ENCODE data around the gene HTN3. TPM values are rescaled to one million over a fixed set of nuclear protein-coding genes. Genes with fewer than 3 reads are reported as not detected.
"Not testable (repeated sequence)": the region's sequence is repeated elsewhere in the genome, so short reads cannot be mapped to it uniquely, and the experiment has no call there.

The HTN3 gene
- total RNA-seq, 2 experiments from 2014 or later, result not detected

- CTCF ChIA-PET, result no interaction called here
- H3K4me1 Mint-ChIP-seq (ENCODE audit: low read depth), result no peaks in the 10 kb centered on the region
- no peaks in the 10 kb centered on the region for H3K27me3 Mint-ChIP-seq
- POLR2A ChIA-PET, result no interaction called here
- ATAC-seq (no peak), DNase-seq (no peak)
- intact Hi-C loops (cut with micrococcal nuclease), result no loop called here
- H3K9me3 Mint-ChIP-seq, result no peaks in the 10 kb centered on the region
- no peak overlapping the region for H3K27ac Mint-ChIP-seq
- H3K4me3 Mint-ChIP-seq, result no peak overlapping the region
- no peak for TF ChIP-seq CTCF (IDR thresholded peaks at IDR 0.05)
- H3K36me3 Mint-ChIP-seq (ENCODE audit: low read depth), result no peaks in the 10 kb centered on the region
These were observed 1.2 kb upstream of the HTN3 start for GRCh38 chr4:70027011-70027410.

- H3K27ac Mint-ChIP-seq; POLR2A ChIA-PET; H3K4me3 Mint-ChIP-seq; H3K4me1 Mint-ChIP-seq (ENCODE audit: low read depth); intact Hi-C loops (cut with micrococcal nuclease); DNase-seq; ATAC-seq; CTCF ChIA-PET; H3K36me3 Mint-ChIP-seq (ENCODE audit: low read depth); H3K27me3 Mint-ChIP-seq: not testable (repeated sequence)
- peaks cover 13% of the 10 kb centered on the region for H3K9me3 Mint-ChIP-seq
These were observed 9.3 kb downstream of the HTN3 start for GRCh38 chr4:70037559-70037958.

- DNase-seq; H3K27me3 Mint-ChIP-seq; POLR2A ChIA-PET; ATAC-seq; H3K4me3 Mint-ChIP-seq; intact Hi-C loops (cut with micrococcal nuclease); H3K36me3 Mint-ChIP-seq (ENCODE audit: low read depth); H3K4me1 Mint-ChIP-seq (ENCODE audit: low read depth); CTCF ChIA-PET; H3K27ac Mint-ChIP-seq: not testable (repeated sequence)
- H3K9me3 Mint-ChIP-seq, result peaks cover 13% of the 10 kb centered on the region
These were observed 11.7 kb downstream of the HTN3 start for GRCh38 chr4:70039928-70040327.

GRCh38 chr4:70041652-70042286 is 13.5 kb downstream of the HTN3 start:
- ChIA-PET CTCF (no interaction called here), POLR2A (no interaction called here)
- Mint-ChIP-seq H3K4me3 (no peak overlapping the region), H3K9me3 (peaks cover 13% of the 10 kb centered on the region), H3K27ac (no peak overlapping the region), H3K4me1 (ENCODE audit: low read depth) (no peaks in the 10 kb centered on the region), H3K36me3 (ENCODE audit: low read depth) (no peaks in the 10 kb centered on the region), H3K27me3 (no peaks in the 10 kb centered on the region)
- intact Hi-C loops (cut with micrococcal nuclease), result no loop called here
- ATAC-seq, result no peak
- TF ChIP-seq CTCF (IDR thresholded peaks at IDR 0.05), result no peak
- no peak for DNase-seq

GRCh38 chr4:70050138-70050537 is 21.9 kb downstream of the HTN3 start, which contains the start of gene HTN1:
HTN1 (plus strand) TSS chr4:70050438; CDS start chr4:70053077, 2,639 bp downstream.
- ATAC-seq; H3K27me3 Mint-ChIP-seq; CTCF ChIA-PET; intact Hi-C loops (cut with micrococcal nuclease); POLR2A ChIA-PET; H3K27ac Mint-ChIP-seq; H3K4me3 Mint-ChIP-seq; H3K36me3 Mint-ChIP-seq (ENCODE audit: low read depth); DNase-seq; H3K9me3 Mint-ChIP-seq; H3K4me1 Mint-ChIP-seq (ENCODE audit: low read depth): not testable (repeated sequence)

DNA sequence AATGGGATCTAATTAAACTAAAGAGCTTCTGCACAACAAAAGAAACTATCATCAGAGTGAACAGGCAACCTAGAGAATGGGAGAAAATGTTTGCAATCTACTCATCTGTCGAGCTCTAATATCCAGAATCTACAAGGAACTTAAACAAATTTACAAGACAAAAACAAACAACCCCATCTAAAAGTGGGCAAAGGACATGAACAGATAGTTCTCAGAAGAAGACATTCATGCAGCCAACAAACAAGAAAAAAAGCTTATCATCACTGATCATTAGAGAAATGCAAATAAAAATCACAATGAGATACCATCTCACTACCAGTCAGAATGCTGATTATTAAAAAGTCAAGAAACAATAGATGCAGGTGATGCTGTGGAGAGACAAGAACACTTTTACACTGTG is 28.3 kb downstream of the HTN3 start:
- intact Hi-C loops (cut with micrococcal nuclease); H3K27ac Mint-ChIP-seq; H3K9me3 Mint-ChIP-seq; CTCF ChIA-PET; H3K36me3 Mint-ChIP-seq (ENCODE audit: low read depth); H3K27me3 Mint-ChIP-seq; H3K4me3 Mint-ChIP-seq; DNase-seq; ATAC-seq; POLR2A ChIA-PET; H3K4me1 Mint-ChIP-seq (ENCODE audit: low read depth): not testable (repeated sequence)

- H3K4me1 Mint-ChIP-seq (ENCODE audit: low read depth), result no peaks in the 10 kb centered on the region
- no peaks in the 10 kb centered on the region for H3K9me3 Mint-ChIP-seq
- ATAC-seq (no peak), DNase-seq (no peak)
- H3K27ac Mint-ChIP-seq, result no peak overlapping the region
- ChIA-PET CTCF (no interaction called here), POLR2A (no interaction called here)
- H3K4me3 Mint-ChIP-seq, result no peak overlapping the region
- H3K36me3 Mint-ChIP-seq (ENCODE audit: low read depth), result no peaks in the 10 kb centered on the region
- H3K27me3 Mint-ChIP-seq, result no peaks in the 10 kb centered on the region
- intact Hi-C loops (cut with micrococcal nuclease), result no loop called here
- no peak for TF ChIP-seq CTCF (IDR thresholded peaks at IDR 0.05)
These were observed 29.4 kb downstream of the HTN3 start for GRCh38 chr4:70057651-70058050.

Data from activated CD8-positive, alpha-beta T cell treated with anti-CD3 and anti-CD28 coated beads for 36 hours (primary cell).